HCT116 (cell line): ENCODE measurements around the gene EEF1AKMT4. TPM values are rescaled to one million over a fixed set of nuclear protein-coding genes. Genes with fewer than 3 reads are reported as not detected.

ENCODE experiments used
- ATAC-seq: fragments of 200-7000 bp; cut with Tn5 transposase; 2 replicates; pipeline ENCODE4 v1.9.1; 2020; ENCODE audit warnings: mild to moderate bottlenecking, moderate library complexity
- BruUV-seq: library from RNA; stranded (reverse); fragments of 400-500 nt; replicated peaks from 2 replicates; lab custom pipeline; 2021; lab: Mats Ljungman, UMichigan
- CTCF ChIA-PET: fragments of 300-600 bp; sonication (Branson Sonifier 250); formaldehyde crosslinking; loops from one replicate; lab custom pipeline; 2021; ENCODE audit warnings: antibody characterized with exemption; lab: Charles Lee
- POLR2A ChIA-PET: fragments of 300-600, 350-600 bp; sonication (Branson Sonifier 250); formaldehyde crosslinking; loops from one replicate; lab custom pipeline; 2021; ENCODE audit warnings: antibody characterized with exemption; lab: Charles Lee
- RAD21 ChIA-PET, 2 experiments: fragments of 300-600 bp; sonication (Branson Sonifier 250); formaldehyde crosslinking; loops; one replicate each; lab custom pipeline; 2023; ENCODE audit warnings: low total read pairs in 2 of 2; ENCODE audit not compliant: uncharacterized antibody in 2 of 2, unreplicated experiment in 2 of 2, low non-redundant PET in 1 of 2; lab: Charles Lee
- DNase-seq: peaks from one replicate; pipeline ENCODE4 v3.0.0-alpha.2; 2010; ENCODE audit warnings: low read depth, low spot score
- H2AFZ ChIP-seq: fragments of 200-600 bp; shearing (Covaris generic), sonication (generic); 2 replicates; pipeline ENCODE4 v1.6.1; 2017; ENCODE audit warnings: low read depth, mixed run types, mixed read lengths, antibody characterized with exemption, low read length; ENCODE audit not compliant: poor library complexity, severe bottlenecking
- H3K27ac ChIP-seq: 2 replicates; pipeline ENCODE4 v1.5.1; 2012; ENCODE audit warnings: low read depth, low read length
- H3K27me3 ChIP-seq: fragments of 200-600 bp; sonication (generic); 2 replicates; pipeline ENCODE4 v1.6.1; 2016; ENCODE audit warnings: mixed run types, low read length, mixed read lengths; ENCODE audit not compliant: insufficient read depth
- H3K36me3 ChIP-seq, 2 experiments: fragments of 200-500 bp in 1 of 2; fragments of 200-600 bp in 1 of 2; sonication (Bioruptor generic) in 1 of 2; sonication (generic) in 1 of 2; 2 replicates each; pipeline versions ENCODE4 v1.5.1 to v1.6.1; 2014 to 2016; ENCODE audit warnings: low read length in 2 of 2, inconsistent platforms in 1 of 2, mixed read lengths in 1 of 2, mixed run types in 1 of 2; ENCODE audit not compliant: insufficient read depth in 2 of 2, control insufficient read depth in 1 of 2
- H3K4me1 ChIP-seq, 2 experiments: fragments of 200-600 bp in 1 of 2; sonication (generic) in 1 of 2; 2 replicates each; pipeline versions ENCODE4 v1.5.1 to v1.6.1; 2012 to 2017; ENCODE audit warnings: low read length in 2 of 2, inconsistent platforms in 1 of 2, mild to moderate bottlenecking in 1 of 2, mixed read lengths in 1 of 2, mixed run types in 1 of 2, moderate library complexity in 1 of 2; ENCODE audit not compliant: insufficient read depth in 2 of 2, control insufficient read depth in 1 of 2
- H3K4me2 ChIP-seq: fragments of 200-600 bp; sonication (generic); 2 replicates; pipeline ENCODE4 v1.6.1; 2017; ENCODE audit warnings: mixed run types, low read length, mixed read lengths
- H3K4me3 ChIP-seq, 2 experiments: fragments of 200-600 bp in 1 of 2; sonication (generic) in 1 of 2; replicated peaks in 1 of 2; 2 replicates each; pipeline ENCODE4 v1.5.1; 2011 to 2016; ENCODE audit warnings: low read length in 2 of 2, control low read depth in 1 of 2, low read depth in 1 of 2, mild to moderate bottlenecking in 1 of 2, mixed read lengths in 1 of 2, mixed run types in 1 of 2
- H3K79me2 ChIP-seq: fragments of 200-600 bp; sonication (generic); 2 replicates; pipeline ENCODE4 v1.6.1; 2017; ENCODE audit warnings: mild to moderate bottlenecking, mixed run types, low read length, moderate library complexity, mixed read lengths; ENCODE audit not compliant: insufficient read depth
- H3K9ac ChIP-seq: fragments of 200-600 bp; sonication (generic); 2 replicates; pipeline ENCODE4 v1.6.1; 2016; ENCODE audit warnings: low read length, mixed read lengths
- H3K9me2 ChIP-seq: fragments of 200-600 bp; sonication (generic), shearing (Covaris generic); 2 replicates; pipeline ENCODE4 v1.6.1; 2017; ENCODE audit warnings: mixed run types, mild to moderate bottlenecking, moderate library complexity; ENCODE audit not compliant: insufficient read depth
- H3K9me3 ChIP-seq, 2 experiments: fragments of 200-500 bp in 1 of 2; fragments of 200-600 bp in 1 of 2; sonication (Bioruptor generic) in 1 of 2; sonication (generic) in 1 of 2; 2 replicates each; pipeline ENCODE4 v1.6.1; 2014 to 2017; ENCODE audit warnings: low read length in 2 of 2, mixed read lengths in 2 of 2, inconsistent platforms in 1 of 2, low read depth in 1 of 2, mild to moderate bottlenecking in 1 of 2, mixed run types in 1 of 2, moderate library complexity in 1 of 2; ENCODE audit not compliant: control insufficient read depth in 1 of 2, insufficient read depth in 1 of 2
- H4K20me1 ChIP-seq: fragments of 200-600 bp; sonication (generic), shearing (Covaris generic); 2 replicates; pipeline ENCODE4 v1.6.1; 2017; ENCODE audit warnings: mixed run types, mild to moderate bottlenecking, moderate library complexity; ENCODE audit not compliant: insufficient read depth
- EGR1 ChIP-seq: IDR thresholded peaks from 2 replicates; pipeline ENCODE4 v1.6.1; 2012; ENCODE audit warnings: low read depth
- ELF1 ChIP-seq: IDR thresholded peaks from 2 replicates; pipeline ENCODE4 v1.6.1; 2012; ENCODE audit warnings: low read depth, borderline replicate concordance
- EZH2phosphoT487 ChIP-seq: fragments of 200-600 bp; IDR thresholded peaks from 2 replicates; pipeline ENCODE4 v1.6.1; 2018; ENCODE audit warnings: antibody characterized with exemption, borderline replicate concordance
- POLR2A ChIP-seq: IDR thresholded peaks from 2 replicates; pipeline ENCODE4 v1.7.0; 2011; ENCODE audit warnings: borderline replicate concordance; ENCODE audit not compliant: insufficient read depth, insufficient read length; ENCODE audit errors: extremely low read depth
- RAD21 ChIP-seq: IDR thresholded peaks from 2 replicates; pipeline ENCODE4 v1.6.1; 2012; ENCODE audit warnings: low read depth, mild to moderate bottlenecking
- SIN3A ChIP-seq: IDR thresholded peaks from 2 replicates; pipeline ENCODE4 v1.6.1; 2012; ENCODE audit warnings: low read depth
- SRF ChIP-seq: IDR thresholded peaks from 2 replicates; pipeline ENCODE4 v1.6.1; 2012; ENCODE audit warnings: low read depth
- ZNF274 ChIP-seq: fragments of 200-500 bp; sonication (Bioruptor generic); IDR thresholded peaks from 2 replicates; pipeline ENCODE4 v1.6.1; 2014; ENCODE audit warnings: mild to moderate bottlenecking, low read depth, low read length, inconsistent platforms
- intact Hi-C: fragments of 100-400 bp; cut with micrococcal nuclease; formaldehyde crosslinking; loops from 2 replicates; pipeline ENCODE4 v1.10.0; 2022
- total RNA-seq: library from RNA; stranded (reverse); gene quantifications from one replicate; pipeline ENCODE4 v1.2.1, GENCODE V29; 2021; ENCODE audit not compliant: unreplicated experiment

Gene EEF1AKMT4
- total RNA-seq, 1 experiment from 2014 or later = 10.5 TPM

- TF ChIP-seq RAD21 = no peak
- no peak for TF ChIP-seq EZH2phosphoT487
Measured at GRCh38 chr3:184230603-184231528, 18.6 kb upstream of the EEF1AKMT4 start (continued).

GRCh38 chr3:184231671-184232070 lies 17.8 kb upstream of the EEF1AKMT4 start:
- H3K36me3 ChIP-seq = no peaks in the 10 kb centered on the region
- RAD21 ChIA-PET = no interaction called here
- TF ChIP-seq ELF1 (no peak), ZNF274 (no peak), EZH2phosphoT487 (no peak), SRF (no peak), POLR2A (no peak), RAD21 (no peak), EGR1 (no peak), SIN3A (no peak)
- no peaks in the 10 kb centered on the region for H3K9me3 ChIP-seq
- no peaks in the 10 kb centered on the region for H3K27me3 ChIP-seq
- DNase-seq (no peak), ATAC-seq (no peak)
- H3K9me2 ChIP-seq = no peaks in the 10 kb centered on the region
- intact Hi-C loops = no loop called here
- H4K20me1 ChIP-seq = no peaks in the 10 kb centered on the region
- no peak overlapping the region for H3K9ac ChIP-seq
- no peak overlapping the region for H3K27ac ChIP-seq
- H3K79me2 ChIP-seq = no peaks in the 10 kb centered on the region
- no peak overlapping the region for H3K4me3 ChIP-seq
- no TSS peak for BruUV-seq
- H3K4me2 ChIP-seq = no peak overlapping the region
- H2AFZ ChIP-seq = no peak overlapping the region
- peaks cover 12 to 34% of the 10 kb centered on the region in 2 experiments for H3K4me1 ChIP-seq
- CTCF ChIA-PET = no interaction called here
- POLR2A ChIA-PET = interaction anchor here (1.0 kb wide), 1 partner anchor 73 kb away, joined by 3 read pairs; no protein-coding TSS in a partner anchor
